Measurements from ENCODE around the gene TOX2.

The TOX2 gene, protein sequence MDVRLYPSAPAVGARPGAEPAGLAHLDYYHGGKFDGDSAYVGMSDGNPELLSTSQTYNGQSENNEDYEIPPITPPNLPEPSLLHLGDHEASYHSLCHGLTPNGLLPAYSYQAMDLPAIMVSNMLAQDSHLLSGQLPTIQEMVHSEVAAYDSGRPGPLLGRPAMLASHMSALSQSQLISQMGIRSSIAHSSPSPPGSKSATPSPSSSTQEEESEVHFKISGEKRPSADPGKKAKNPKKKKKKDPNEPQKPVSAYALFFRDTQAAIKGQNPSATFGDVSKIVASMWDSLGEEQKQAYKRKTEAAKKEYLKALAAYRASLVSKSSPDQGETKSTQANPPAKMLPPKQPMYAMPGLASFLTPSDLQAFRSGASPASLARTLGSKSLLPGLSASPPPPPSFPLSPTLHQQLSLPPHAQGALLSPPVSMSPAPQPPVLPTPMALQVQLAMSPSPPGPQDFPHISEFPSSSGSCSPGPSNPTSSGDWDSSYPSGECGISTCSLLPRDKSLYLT

DNA sequence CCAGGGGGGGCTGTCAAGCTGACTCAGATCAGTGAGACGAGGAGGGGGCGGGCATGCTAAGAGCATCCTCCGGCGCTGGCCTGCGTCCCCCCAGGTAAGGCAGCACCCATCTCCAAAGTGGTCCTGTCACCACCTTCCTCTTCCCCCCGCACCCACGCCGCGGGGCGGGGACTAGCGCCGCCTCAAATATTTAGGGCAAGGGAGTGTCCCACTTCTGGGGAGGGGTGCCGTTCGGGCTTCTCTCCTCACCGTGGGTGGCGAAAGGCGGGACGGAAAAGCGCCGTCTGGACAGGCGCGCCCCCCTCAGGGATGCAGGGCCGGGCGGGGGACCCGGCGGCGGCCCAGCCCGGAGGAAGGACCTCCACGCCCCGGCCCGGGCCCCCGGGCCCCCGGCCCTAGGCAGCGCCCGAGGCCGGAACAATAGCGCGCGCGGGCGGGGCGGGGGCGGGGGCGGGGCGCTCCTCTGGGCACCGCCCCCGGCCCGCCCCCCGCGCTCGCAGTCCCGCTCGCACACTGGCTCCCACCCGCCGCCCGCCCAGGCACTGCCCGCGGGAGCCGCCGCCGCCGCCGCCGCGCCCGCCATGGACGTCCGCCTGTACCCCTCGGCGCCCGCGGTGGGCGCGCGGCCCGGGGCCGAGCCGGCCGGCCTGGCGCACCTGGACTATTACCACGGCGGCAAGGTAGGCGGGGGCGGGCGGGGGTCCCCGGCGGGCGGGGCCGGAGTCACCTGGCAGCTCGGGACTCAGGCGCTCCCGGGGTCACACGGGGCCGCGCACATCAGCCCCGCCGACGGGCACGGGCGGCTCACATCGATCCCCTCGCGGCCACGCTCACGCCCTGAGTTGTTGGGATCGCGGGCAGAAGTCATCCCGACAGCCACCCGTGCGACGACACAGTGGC is at the start of gene TOX2:
Gene TOX2 (plus strand): TSS at position 542 of the 900 bp plus-strand sequence. CDS start 40 bp downstream, at position 582.
- TF ChIP-seq, protein P1, sequence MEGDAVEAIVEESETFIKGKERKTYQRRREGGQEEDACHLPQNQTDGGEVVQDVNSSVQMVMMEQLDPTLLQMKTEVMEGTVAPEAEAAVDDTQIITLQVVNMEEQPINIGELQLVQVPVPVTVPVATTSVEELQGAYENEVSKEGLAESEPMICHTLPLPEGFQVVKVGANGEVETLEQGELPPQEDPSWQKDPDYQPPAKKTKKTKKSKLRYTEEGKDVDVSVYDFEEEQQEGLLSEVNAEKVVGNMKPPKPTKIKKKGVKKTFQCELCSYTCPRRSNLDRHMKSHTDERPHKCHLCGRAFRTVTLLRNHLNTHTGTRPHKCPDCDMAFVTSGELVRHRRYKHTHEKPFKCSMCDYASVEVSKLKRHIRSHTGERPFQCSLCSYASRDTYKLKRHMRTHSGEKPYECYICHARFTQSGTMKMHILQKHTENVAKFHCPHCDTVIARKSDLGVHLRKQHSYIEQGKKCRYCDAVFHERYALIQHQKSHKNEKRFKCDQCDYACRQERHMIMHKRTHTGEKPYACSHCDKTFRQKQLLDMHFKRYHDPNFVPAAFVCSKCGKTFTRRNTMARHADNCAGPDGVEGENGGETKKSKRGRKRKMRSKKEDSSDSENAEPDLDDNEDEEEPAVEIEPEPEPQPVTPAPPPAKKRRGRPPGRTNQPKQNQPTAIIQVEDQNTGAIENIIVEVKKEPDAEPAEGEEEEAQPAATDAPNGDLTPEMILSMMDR (conservative IDR thresholded peaks at IDR 0.05; ENCODE audit: low read length), result no peak
- DNase-seq (ENCODE audit: low read depth), result peak; percentile 51
- H3K4me3 ChIP-seq (ENCODE audit: low read length), result peak within 1 kb of the TSS; percentile 73

GRCh38 chr20:43868091-43868490 is 46.6 kb upstream of the TOX2 start:
- no peak overlapping the region for H3K4me3 ChIP-seq (ENCODE audit: low read length)
- TF ChIP-seq, protein P1 (conservative IDR thresholded peaks at IDR 0.05; ENCODE audit: low read length), result no peak
- no peak for DNase-seq (ENCODE audit: low read depth)

DNA sequence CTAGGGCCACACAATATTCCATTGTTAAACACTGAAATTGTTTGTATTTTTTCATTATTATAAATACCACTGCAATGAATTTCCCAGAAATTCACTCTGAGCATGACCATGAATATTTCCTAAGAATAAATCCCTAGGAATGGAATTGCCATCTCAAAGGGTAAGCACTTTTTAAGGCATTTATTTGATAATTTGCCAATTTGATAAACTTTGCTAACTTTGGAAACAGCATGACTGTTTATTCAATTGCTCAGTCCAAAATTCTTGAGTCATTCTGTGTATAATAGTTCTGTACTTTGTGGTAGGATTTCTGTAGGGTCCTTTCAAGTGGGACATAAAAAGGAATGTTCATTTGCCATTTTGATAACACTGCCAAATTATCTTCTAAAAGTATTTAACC is 44.2 kb upstream of the TOX2 start:
- H3K4me3 ChIP-seq (ENCODE audit: low read length), result no peak overlapping the region
- no peak for DNase-seq (ENCODE audit: low read depth)
- TF ChIP-seq, protein P1 (conservative IDR thresholded peaks at IDR 0.05; ENCODE audit: low read length), result no peak

- DNase-seq (ENCODE audit: low read depth), result no peak
- H3K4me3 ChIP-seq (ENCODE audit: low read length), result no peak overlapping the region
- TF ChIP-seq, protein P1 (conservative IDR thresholded peaks at IDR 0.05; ENCODE audit: low read length), result no peak
These were observed 35.9 kb upstream of the TOX2 start for GRCh38 chr20:43878776-43879175.

GRCh38 chr20:43893930-43894329 is 20.7 kb upstream of the TOX2 start:
- no peak overlapping the region for H3K4me3 ChIP-seq (ENCODE audit: low read length)
- TF ChIP-seq, protein P1 (conservative IDR thresholded peaks at IDR 0.05; ENCODE audit: low read length), result no peak
- DNase-seq (ENCODE audit: low read depth), result no peak

DNA sequence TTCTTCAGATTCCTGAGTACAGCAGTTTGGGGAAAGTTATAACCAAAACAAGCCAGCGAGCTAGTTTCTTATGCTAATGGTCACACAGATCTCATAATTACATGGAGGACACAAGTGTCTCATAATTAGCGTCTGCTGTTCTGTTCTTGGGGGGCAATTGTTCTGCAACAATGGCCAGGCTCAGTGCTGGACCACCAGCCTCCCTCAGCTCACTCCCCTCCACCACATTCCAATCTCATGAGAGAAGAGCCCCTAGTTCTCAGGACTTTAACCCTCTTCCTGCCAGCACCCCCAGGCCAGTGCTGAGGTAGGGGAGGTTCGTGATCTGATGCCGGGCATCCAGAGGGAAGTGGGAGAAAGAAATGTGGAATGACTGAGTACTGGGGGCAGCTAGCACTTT is 20.2 kb upstream of the TOX2 start:
- TF ChIP-seq, protein P1 (conservative IDR thresholded peaks at IDR 0.05; ENCODE audit: low read length), result no peak

More for the DNA sequence above, 20.2 kb upstream of the TOX2 start:
- no peak overlapping the region for H3K4me3 ChIP-seq (ENCODE audit: low read length)
- DNase-seq (ENCODE audit: low read depth), result no peak

Data from AG10803 (cell line).